Ovary (tissue), 3 donors: ENCODE data around the gene TST.
A peak's percentile ranks its signal among the peaks of the same experiment; 100 is the strongest.

Experiments
- EP300 ChIP-seq: sonication (generic); formaldehyde crosslinking; IDR thresholded peaks from one replicate; pipeline ENCODE4 v1.6.1; 2017; ENCODE audit warnings: antibody characterized with exemption
- POLR2A ChIP-seq: fragments of 450-650 bp; IDR thresholded peaks from one replicate; pipeline ENCODE4 v1.6.1; 2017; ENCODE audit warnings: antibody characterized with exemption, mild to moderate bottlenecking, moderate library complexity
- TF ChIP-seq, protein P1 (sequence below), 3 donors: fragments of 450-650 bp in 2 of 3; fragments of 200-600 bp in 1 of 3; IDR thresholded peaks; one replicate each; pipeline versions ENCODE4 v1.5.1 to v1.8.0; 2016 to 2022; ENCODE audit warnings: antibody characterized with exemption in 3 of 3, mild to moderate bottlenecking in 1 of 3
- donor health status: DM: no; HTN: no; CAD: no.

DNA sequence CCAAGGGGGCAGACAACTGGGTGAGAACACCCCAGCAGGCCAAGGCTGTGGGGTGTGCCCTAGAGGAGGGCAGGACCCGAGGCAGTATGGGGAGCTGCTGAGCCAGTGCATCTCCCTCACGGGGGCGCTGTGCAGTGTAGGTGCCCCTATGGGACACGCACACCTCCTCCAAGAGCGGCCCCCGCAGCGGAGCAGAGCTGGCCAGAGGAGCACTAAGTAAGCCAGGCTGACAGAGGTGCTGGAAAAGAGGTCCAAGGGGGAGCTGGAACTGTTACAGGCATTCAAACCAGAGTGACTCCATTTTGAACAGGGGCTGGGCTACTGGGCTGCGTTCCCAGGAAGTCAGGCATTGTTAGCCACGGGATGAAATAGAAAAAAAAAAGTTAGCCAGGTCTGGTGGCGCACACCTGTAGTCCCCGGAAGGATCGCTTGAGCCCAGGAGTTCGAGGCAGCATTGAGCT lies 41.8 kb downstream of the TST start:
- no peak for TF ChIP-seq POLR2A
- TF ChIP-seq, protein P1, sequence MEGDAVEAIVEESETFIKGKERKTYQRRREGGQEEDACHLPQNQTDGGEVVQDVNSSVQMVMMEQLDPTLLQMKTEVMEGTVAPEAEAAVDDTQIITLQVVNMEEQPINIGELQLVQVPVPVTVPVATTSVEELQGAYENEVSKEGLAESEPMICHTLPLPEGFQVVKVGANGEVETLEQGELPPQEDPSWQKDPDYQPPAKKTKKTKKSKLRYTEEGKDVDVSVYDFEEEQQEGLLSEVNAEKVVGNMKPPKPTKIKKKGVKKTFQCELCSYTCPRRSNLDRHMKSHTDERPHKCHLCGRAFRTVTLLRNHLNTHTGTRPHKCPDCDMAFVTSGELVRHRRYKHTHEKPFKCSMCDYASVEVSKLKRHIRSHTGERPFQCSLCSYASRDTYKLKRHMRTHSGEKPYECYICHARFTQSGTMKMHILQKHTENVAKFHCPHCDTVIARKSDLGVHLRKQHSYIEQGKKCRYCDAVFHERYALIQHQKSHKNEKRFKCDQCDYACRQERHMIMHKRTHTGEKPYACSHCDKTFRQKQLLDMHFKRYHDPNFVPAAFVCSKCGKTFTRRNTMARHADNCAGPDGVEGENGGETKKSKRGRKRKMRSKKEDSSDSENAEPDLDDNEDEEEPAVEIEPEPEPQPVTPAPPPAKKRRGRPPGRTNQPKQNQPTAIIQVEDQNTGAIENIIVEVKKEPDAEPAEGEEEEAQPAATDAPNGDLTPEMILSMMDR (IDR thresholded peaks at IDR 0.05) = peak in 1 of 3 donors; percentile 13
- TF ChIP-seq EP300 = no peak
